ENCODE data around the gene EPS8L3.

Gene EPS8L3

DNA sequence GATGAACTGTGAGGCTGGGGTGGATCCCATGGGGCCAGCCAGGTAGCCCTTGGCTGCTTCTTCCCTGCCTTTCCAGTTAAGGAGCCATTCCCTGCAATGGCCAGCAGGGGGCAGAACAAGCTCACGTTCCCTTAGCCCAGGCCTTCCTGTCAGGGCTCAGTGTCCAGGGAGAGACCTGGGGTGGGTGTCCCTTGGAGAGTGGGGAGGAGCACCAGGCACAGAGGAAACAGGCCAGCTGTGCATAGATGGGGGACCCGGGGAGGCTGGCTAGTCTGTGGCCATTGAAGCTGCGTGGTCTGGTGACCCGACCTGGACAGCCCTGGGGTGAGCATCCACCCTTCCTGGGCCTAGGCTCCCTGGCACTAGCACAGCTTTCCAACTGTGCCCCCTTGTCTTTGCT lies 13.2 kb upstream of the EPS8L3 start:
- no peak overlapping the region for H3K4me3 ChIP-seq (ENCODE audit: low read depth, low read length)
- peak; percentile 86 for DNase-seq (ENCODE audit: low read depth)

DNA sequence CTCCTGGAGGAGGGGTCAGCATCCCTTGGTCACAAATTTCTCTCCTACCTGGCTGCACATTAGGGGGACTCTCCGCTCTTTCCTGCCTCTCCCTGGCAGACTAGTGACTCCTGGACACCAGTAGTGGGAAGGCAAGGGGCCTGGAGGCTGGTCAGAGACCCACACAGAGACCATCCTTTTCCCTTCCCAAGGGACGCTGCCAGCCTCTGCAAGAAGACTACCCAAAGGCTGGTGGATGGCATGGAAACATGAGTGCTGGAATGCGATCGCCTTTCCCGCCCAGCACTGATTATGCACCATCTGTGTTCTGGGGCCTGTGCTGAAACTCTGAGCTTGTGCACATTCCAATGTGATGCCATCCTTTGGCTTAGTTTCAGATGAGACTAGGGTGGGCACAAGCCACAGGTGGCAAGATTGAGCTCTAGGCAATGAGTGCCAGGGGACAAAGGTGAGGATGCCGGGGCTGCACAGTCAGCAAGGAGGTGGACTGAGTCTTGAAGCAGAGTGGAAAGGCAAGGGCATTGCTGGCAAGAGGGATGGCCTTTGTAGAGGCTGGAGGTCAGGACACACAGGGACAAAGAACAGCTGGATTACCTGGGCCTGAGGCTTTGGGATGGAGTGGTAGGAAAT lies 12.6 kb upstream of the EPS8L3 start:
- no peak overlapping the region for H3K4me3 ChIP-seq (ENCODE audit: low read depth, low read length)
- TF ChIP-seq, protein P1, sequence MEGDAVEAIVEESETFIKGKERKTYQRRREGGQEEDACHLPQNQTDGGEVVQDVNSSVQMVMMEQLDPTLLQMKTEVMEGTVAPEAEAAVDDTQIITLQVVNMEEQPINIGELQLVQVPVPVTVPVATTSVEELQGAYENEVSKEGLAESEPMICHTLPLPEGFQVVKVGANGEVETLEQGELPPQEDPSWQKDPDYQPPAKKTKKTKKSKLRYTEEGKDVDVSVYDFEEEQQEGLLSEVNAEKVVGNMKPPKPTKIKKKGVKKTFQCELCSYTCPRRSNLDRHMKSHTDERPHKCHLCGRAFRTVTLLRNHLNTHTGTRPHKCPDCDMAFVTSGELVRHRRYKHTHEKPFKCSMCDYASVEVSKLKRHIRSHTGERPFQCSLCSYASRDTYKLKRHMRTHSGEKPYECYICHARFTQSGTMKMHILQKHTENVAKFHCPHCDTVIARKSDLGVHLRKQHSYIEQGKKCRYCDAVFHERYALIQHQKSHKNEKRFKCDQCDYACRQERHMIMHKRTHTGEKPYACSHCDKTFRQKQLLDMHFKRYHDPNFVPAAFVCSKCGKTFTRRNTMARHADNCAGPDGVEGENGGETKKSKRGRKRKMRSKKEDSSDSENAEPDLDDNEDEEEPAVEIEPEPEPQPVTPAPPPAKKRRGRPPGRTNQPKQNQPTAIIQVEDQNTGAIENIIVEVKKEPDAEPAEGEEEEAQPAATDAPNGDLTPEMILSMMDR (IDR thresholded peaks at IDR 0.05; ENCODE audit: low read depth, low read length): no peak
- DNase-seq (ENCODE audit: low read depth): no peak

More for the DNA sequence above, 13.2 kb upstream of the EPS8L3 start:
- TF ChIP-seq, protein P1 (IDR thresholded peaks at IDR 0.05; ENCODE audit: low read depth, low read length): peak; percentile 85
- no peak for TF ChIP-seq MYC (IDR thresholded peaks at IDR 0.05; ENCODE audit: low read depth, low read length)

DNA sequence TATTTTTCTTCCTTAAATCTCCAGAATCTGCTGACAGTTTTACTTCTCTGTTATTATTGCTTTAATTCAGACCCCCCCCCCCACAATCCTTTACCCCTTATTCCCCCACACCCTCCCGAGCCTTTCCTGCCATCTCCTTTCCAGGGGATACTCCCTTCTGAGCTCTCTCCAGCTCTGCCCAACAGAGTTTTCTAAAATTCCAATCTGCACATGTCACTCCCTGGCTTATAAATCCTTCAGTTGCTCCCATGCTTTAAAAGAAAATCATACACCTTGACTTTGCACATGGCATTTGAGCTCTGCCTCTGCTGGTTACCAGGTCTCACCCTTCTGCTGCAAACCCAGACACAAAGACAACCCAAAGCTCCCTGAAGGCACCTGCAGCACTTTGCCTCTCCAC lies 11.7 kb upstream of the EPS8L3 start:
- no peak for DNase-seq (ENCODE audit: low read depth)
- TF ChIP-seq, protein P1 (IDR thresholded peaks at IDR 0.05; ENCODE audit: low read depth, low read length): no peak
- TF ChIP-seq, protein P2, sequence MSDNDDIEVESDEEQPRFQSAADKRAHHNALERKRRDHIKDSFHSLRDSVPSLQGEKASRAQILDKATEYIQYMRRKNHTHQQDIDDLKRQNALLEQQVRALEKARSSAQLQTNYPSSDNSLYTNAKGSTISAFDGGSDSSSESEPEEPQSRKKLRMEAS (IDR thresholded peaks at IDR 0.05; ENCODE audit: low read depth, low read length): no peak
- TF ChIP-seq MYC (IDR thresholded peaks at IDR 0.05; ENCODE audit: low read depth, low read length) (no peak), POLR2A (IDR thresholded peaks at IDR 0.05; ENCODE audit: extremely low read depth, insufficient read length) (no peak)
- no peak overlapping the region for H3K4me3 ChIP-seq (ENCODE audit: low read depth, low read length)

DNA sequence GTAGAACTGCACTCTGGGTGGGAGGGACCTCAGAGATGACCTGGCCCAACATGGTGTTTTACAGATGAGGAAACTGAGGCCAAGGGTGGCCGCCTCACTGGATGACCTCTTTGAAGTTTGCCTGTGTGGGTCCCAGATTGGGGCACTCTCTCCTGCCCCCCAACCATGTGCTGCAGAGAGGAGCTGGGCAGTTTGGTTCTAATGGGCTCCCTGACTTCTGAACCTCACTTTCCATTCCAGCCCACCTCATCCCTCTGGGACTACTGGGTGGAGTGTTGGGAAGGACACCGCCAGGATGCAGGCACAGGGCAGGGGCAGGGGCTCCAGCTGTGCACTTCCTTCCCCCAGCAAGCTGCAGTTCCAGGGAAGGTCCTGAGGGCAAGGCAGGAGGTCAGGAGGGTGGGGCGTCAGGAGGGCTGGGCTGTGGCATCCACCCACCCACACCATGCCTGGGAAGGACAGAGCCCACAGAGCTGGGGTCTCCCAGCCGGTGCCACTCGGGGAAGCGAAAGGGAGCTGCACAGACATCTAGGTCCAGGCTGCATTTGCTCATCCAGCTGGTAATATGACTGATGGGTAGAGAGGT lies 10.3 kb upstream of the EPS8L3 start:
- TF ChIP-seq MYC (IDR thresholded peaks at IDR 0.05; ENCODE audit: low read depth, low read length) (no peak), POLR2A (IDR thresholded peaks at IDR 0.05; ENCODE audit: extremely low read depth, insufficient read length) (no peak)
- TF ChIP-seq, protein P1 (IDR thresholded peaks at IDR 0.05; ENCODE audit: low read depth, low read length): no peak
- TF ChIP-seq, protein P2 (IDR thresholded peaks at IDR 0.05; ENCODE audit: low read depth, low read length): no peak
- DNase-seq (ENCODE audit: low read depth): no peak
- H3K4me3 ChIP-seq (ENCODE audit: low read depth, low read length): no peak overlapping the region

DNA sequence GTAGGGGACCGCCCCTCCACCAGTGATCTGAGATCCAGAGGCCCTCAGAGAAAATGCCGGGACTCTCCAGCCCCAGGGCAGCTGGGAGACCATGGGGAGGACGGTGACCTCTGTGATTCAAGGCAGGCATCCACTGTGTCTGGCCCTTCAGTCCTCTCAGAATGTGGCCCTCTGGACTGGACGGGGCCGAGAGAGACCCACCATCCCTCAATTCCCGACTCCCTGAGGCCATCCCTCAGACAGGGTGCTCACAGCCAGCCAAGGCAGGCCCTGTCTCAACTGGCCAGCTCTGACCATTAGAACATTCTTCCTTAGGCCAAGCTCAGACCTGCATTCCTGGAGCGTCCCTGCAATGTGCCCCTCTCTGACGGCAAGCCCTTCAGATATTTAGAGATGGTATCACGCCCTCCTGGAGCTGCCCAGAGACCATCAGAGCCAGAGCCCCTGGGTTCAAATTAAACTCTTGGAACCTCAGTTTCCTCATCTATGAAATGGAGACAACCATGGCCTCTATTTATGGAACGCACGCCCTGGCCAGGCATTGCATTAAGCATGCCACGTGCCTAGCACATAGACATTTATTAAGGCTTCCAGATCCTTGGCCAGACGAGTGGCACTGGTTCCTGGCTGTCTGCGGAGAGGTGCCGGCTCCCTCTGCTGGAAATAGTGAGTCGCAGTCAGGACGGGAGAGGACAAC lies 9.6 kb upstream of the EPS8L3 start:
- DNase-seq (ENCODE audit: low read depth): peak; percentile 88
- no peak for TF ChIP-seq POLR2A (IDR thresholded peaks at IDR 0.05; ENCODE audit: extremely low read depth, insufficient read length)
- TF ChIP-seq, protein P2 (IDR thresholded peaks at IDR 0.05; ENCODE audit: low read depth, low read length): peak; percentile 97
- TF ChIP-seq MYC (IDR thresholded peaks at IDR 0.05; ENCODE audit: low read depth, low read length): peak; percentile 97
- TF ChIP-seq, protein P1 (IDR thresholded peaks at IDR 0.05; ENCODE audit: low read depth, low read length): peak; percentile 90
- H3K4me3 ChIP-seq (ENCODE audit: low read depth, low read length): no peak overlapping the region
